ENCODE data around the gene BBS9.

- TF ChIP-seq POLR2A (IDR thresholded peaks at IDR 0.05) = no peak
- no peak for TF ChIP-seq CTCF (IDR thresholded peaks at IDR 0.05)
These were observed 464.2 kb downstream of the BBS9 start for GRCh38 chr7:33593611-33594010.

Measured in testis (tissue), 2 donors.